Fibroblast of the aortic adventitia (primary cell): ENCODE measurements around the gene LRP1B. TPM values are rescaled to one million over a fixed set of nuclear protein-coding genes. Genes with fewer than 3 reads are reported as not detected.

Experiments used
- DNase-seq: peaks from one replicate; pipeline ENCODE4 v3.0.0-alpha.2; 2010; ENCODE audit warnings: low read depth
- H3K4me3 ChIP-seq: 2 replicates; pipeline ENCODE4 v1.5.1; 2011; ENCODE audit warnings: low read depth, mild to moderate bottlenecking, control low read depth, low read length, moderate library complexity
- CTCF ChIP-seq: IDR thresholded peaks from 2 replicates; pipeline ENCODE4 v1.5.1; 2011; ENCODE audit warnings: mild to moderate bottlenecking, low read length, control low read depth, inconsistent platforms; ENCODE audit not compliant: insufficient read depth
- total RNA-seq: library from RNA; depleted of rRNA; stranded (reverse); fragments of >200 nt; gene quantifications from 2 replicates; pipeline ENCODE4 v1.2.3, GENCODE V29; 2012; ENCODE audit warnings: low replicate concordance

LRP1B gene
- total RNA-seq, 1 donor, result 0.36 TPM

- no peak overlapping the region for H3K4me3 ChIP-seq
- no peak for TF ChIP-seq CTCF
- no peak for DNase-seq
Measured at GRCh38 chr2:141142025-141142424, 988.8 kb downstream of the LRP1B start.

GRCh38 chr2:141137122-141137693, 993.6 kb downstream of the LRP1B start:
- no peak for DNase-seq
- no peak for TF ChIP-seq CTCF
- no peak overlapping the region for H3K4me3 ChIP-seq

DNA sequence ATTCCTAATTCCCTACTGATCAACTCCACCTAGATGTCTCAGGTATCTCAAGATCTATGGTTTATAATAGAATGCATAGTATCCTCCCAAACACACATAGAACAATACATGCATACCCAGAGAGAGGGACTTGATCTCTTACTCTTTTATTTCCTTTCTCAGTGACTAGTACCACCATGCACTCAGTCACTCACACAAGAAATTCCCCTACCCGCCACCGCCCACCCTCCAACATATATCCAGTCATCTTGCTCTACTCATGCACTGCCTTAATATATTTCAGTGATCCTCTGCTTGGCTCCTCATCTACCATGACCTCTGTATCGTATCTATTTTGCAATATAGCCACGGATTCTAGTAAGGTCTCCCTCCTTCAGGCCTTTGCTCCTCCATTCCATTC, 996.9 kb downstream of the LRP1B start:
- H3K4me3 ChIP-seq, result no peak overlapping the region
- TF ChIP-seq CTCF, result no peak
- no peak for DNase-seq

GRCh38 chr2:141125432-141125831, 1005.4 kb downstream of the LRP1B start:
- H3K4me3 ChIP-seq, result no peak overlapping the region
- no peak for DNase-seq
- no peak for TF ChIP-seq CTCF

GRCh38 chr2:141118836-141119235, 1012.0 kb downstream of the LRP1B start:
- DNase-seq, result no peak
- no peak overlapping the region for H3K4me3 ChIP-seq
- no peak for TF ChIP-seq CTCF

DNA sequence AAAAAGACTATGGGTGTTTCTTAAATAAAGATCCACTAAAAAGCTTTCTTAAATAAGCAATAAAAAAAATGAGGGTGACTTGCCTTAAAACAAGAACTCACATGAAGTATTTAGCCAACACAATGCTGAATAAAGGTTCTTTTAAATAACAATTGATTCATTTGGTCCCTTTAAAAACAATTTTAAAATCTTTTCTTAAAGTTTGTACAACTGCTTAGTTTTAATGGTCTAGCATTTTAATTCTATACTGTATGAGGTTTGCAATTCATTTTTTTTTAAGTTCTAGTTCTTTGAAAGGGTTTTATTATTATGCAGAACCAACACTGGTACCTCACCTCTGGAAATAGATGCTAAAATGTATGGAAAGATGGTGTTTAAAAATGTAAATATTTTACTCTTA, 1017.5 kb downstream of the LRP1B start:
- no peak for TF ChIP-seq CTCF
- no peak for DNase-seq
- H3K4me3 ChIP-seq, result no peak overlapping the region

- no peak overlapping the region for H3K4me3 ChIP-seq
- DNase-seq, result no peak
- peak; percentile 10 for TF ChIP-seq CTCF
Measured at GRCh38 chr2:141109633-141110032, 1021.2 kb downstream of the LRP1B start.
